HG03439 (cell line): Measurements from ENCODE around the gene DNAJC7.
"Not testable (repeated sequence)": the region's sequence is repeated elsewhere in the genome, so short reads cannot be mapped to it uniquely, and the experiment has no call there.

Experiments used
- ATAC-seq: cut with Tn5 transposase; IDR thresholded peaks from one replicate; pipeline ENCODE4 v1.9.1; 2021; ENCODE audit warnings: mild to moderate bottlenecking, moderate library complexity; ENCODE audit not compliant: unreplicated experiment

Gene DNAJC7

GRCh38 chr17:41959336-41960095 is 57.7 kb downstream of the DNAJC7 start:
- no peak for ATAC-seq

- no peak for ATAC-seq
Observed at GRCh38 chr17:41959030-41959335, 58.3 kb downstream of the DNAJC7 start.

- ATAC-seq: no peak
Observed at GRCh38 chr17:41957869-41958439, 59.3 kb downstream of the DNAJC7 start.

- ATAC-seq: no peak
Observed at GRCh38 chr17:41957031-41957868, 60.0 kb downstream of the DNAJC7 start.

- no peak for ATAC-seq
Observed at GRCh38 chr17:41956522-41956921, 60.7 kb downstream of the DNAJC7 start.

- ATAC-seq: no peak
Observed at GRCh38 chr17:41948762-41949460, 68.3 kb downstream of the DNAJC7 start.

- no peak for ATAC-seq
Observed at GRCh38 chr17:41944943-41945342, 72.3 kb downstream of the DNAJC7 start.

- ATAC-seq: no peak
Observed at GRCh38 chr17:41943492-41943891, 73.7 kb downstream of the DNAJC7 start.

GRCh38 chr17:41942626-41943373 is 74.4 kb downstream of the DNAJC7 start:
- no peak for ATAC-seq

GRCh38 chr17:41941168-41941567 is 76.1 kb downstream of the DNAJC7 start:
- ATAC-seq: no peak

GRCh38 chr17:41939693-41940090 is 77.5 kb downstream of the DNAJC7 start:
- no peak for ATAC-seq

GRCh38 chr17:41939044-41939692 is 78.1 kb downstream of the DNAJC7 start:
- ATAC-seq: no peak

- no peak for ATAC-seq
Observed at GRCh38 chr17:41937970-41938954, 79.0 kb downstream of the DNAJC7 start.

- no peak for ATAC-seq
Observed at GRCh38 chr17:41935641-41936040, 81.6 kb downstream of the DNAJC7 start.

- no peak for ATAC-seq
Observed at GRCh38 chr17:41932816-41933389, 84.3 kb downstream of the DNAJC7 start.

- ATAC-seq: not testable (repeated sequence)
Observed at GRCh38 chr17:41931715-41932114, 85.5 kb downstream of the DNAJC7 start.

- not testable (repeated sequence) for ATAC-seq
Observed at GRCh38 chr17:41930833-41931156, 86.4 kb downstream of the DNAJC7 start.

- peak; percentile 89 for ATAC-seq
Observed at GRCh38 chr17:41930009-41930832, 87.0 kb downstream of the DNAJC7 start, which contains the start of gene ODAD4. Gene ODAD4 (plus strand): TSS chr17:41930617. CDS start chr17:41930724, 107 bp downstream.
